GM23338 (cell line): ENCODE results near the gene CXCR1. TPM values are rescaled to one million over a fixed set of nuclear protein-coding genes. Genes with fewer than 3 reads are reported as not detected.
"Not testable (repeated sequence)": the region's sequence is repeated elsewhere in the genome, so short reads cannot be mapped to it uniquely, and the experiment has no call there.

ENCODE experiments used
- ATAC-seq: fragments of 200-7000 bp; cut with Tn5 transposase; 3 replicates; pipeline ENCODE4 v1.9.1; 2020
- DNase-seq: peaks from one replicate; pipeline ENCODE4 v3.0.0-alpha.2; 2015; ENCODE audit warnings: low spot score
- H2AFZ ChIP-seq: fragments of 200-600 bp; sonication (generic); 2 replicates; pipeline ENCODE4 v1.8.0; 2016; ENCODE audit warnings: antibody characterized with exemption, mild to moderate bottlenecking, moderate library complexity
- H3F3A ChIP-seq: fragments of 200-600 bp; sonication (generic); replicated peaks from 2 replicates; pipeline ENCODE4 v1.8.0; 2017; ENCODE audit warnings: antibody characterized with exemption, mixed run types, low read depth
- H3K27ac ChIP-seq: fragments of 200-600 bp; sonication (generic); 2 replicates; pipeline ENCODE4 v1.6.1; 2016; ENCODE audit warnings: low read depth
- H3K27me3 ChIP-seq: fragments of 200-600 bp; sonication (generic); 2 replicates; pipeline ENCODE4 v1.8.0; 2016; ENCODE audit warnings: mild to moderate bottlenecking, mixed run types, moderate library complexity; ENCODE audit not compliant: insufficient read depth
- H3K36me3 ChIP-seq: fragments of 200-600 bp; sonication (generic); 2 replicates; pipeline ENCODE4 v1.8.0; 2016; ENCODE audit warnings: mild to moderate bottlenecking; ENCODE audit not compliant: insufficient read depth
- H3K4me1 ChIP-seq: fragments of 200-600 bp; sonication (generic); 2 replicates; pipeline ENCODE4 v1.8.0; 2016; ENCODE audit warnings: mild to moderate bottlenecking, moderate library complexity; ENCODE audit not compliant: insufficient read depth
- H3K4me2 ChIP-seq: fragments of 200-600 bp; sonication (generic); 2 replicates; pipeline ENCODE4 v1.7.1; 2017; ENCODE audit warnings: mixed run types
- H3K4me3 ChIP-seq: fragments of 200-600 bp; sonication (generic); 2 replicates; pipeline ENCODE4 v1.6.1; 2016; ENCODE audit warnings: mixed run types
- H3K79me2 ChIP-seq: fragments of 200-600 bp; sonication (generic); replicated peaks from 2 replicates; pipeline ENCODE4 v1.8.0; 2017; ENCODE audit warnings: mild to moderate bottlenecking; ENCODE audit not compliant: insufficient read depth
- H3K9me2 ChIP-seq: fragments of 200-600 bp; sonication (generic); 2 replicates; pipeline ENCODE4 v1.8.0; 2017; ENCODE audit not compliant: insufficient read depth
- H4K20me1 ChIP-seq: fragments of 200-600 bp; sonication (generic); replicated peaks from 2 replicates; pipeline ENCODE4 v1.8.0; 2017; ENCODE audit warnings: mild to moderate bottlenecking; ENCODE audit not compliant: insufficient read depth
- H3K27ac Mint-ChIP-seq: 2 replicates; pipeline ENCODE4 v1.8.0; 2020; ENCODE audit warnings: inconsistent platforms, mild to moderate bottlenecking, moderate library complexity, mixed read lengths
- H3K27me3 Mint-ChIP-seq: 3 replicates; pipeline ENCODE4 v1.8.0; 2022; ENCODE audit warnings: low read depth, mild to moderate bottlenecking, moderate library complexity, mixed read lengths, inconsistent platforms; ENCODE audit not compliant: insufficient read depth, poor library complexity
- H3K36me3 Mint-ChIP-seq: 3 replicates; pipeline ENCODE4 v1.8.0; 2021; ENCODE audit warnings: low read depth, mild to moderate bottlenecking, inconsistent platforms, moderate library complexity, mixed read lengths
- H3K4me1 Mint-ChIP-seq: 3 replicates; pipeline ENCODE4 v1.8.0; 2020; ENCODE audit warnings: mild to moderate bottlenecking, inconsistent platforms, mixed read lengths
- H3K4me3 Mint-ChIP-seq: 3 replicates; pipeline ENCODE4 v1.8.0; 2021; ENCODE audit warnings: moderate library complexity, mild to moderate bottlenecking, inconsistent platforms, mixed read lengths
- H3K9me3 Mint-ChIP-seq: 3 replicates; pipeline ENCODE4 v1.8.0; 2020; ENCODE audit warnings: moderate library complexity, mild to moderate bottlenecking, inconsistent platforms, mixed read lengths
- ETS1 ChIP-seq: IDR thresholded peaks from 2 replicates; pipeline ENCODE4 v1.6.1; 2016; ENCODE audit warnings: antibody characterized with exemption
- EZH2phosphoT487 ChIP-seq: fragments of 200-600 bp; sonication (generic); IDR thresholded peaks from one replicate; pipeline ENCODE4 v1.8.1; 2018; ENCODE audit warnings: antibody characterized with exemption; ENCODE audit not compliant: unreplicated experiment
- JUNB ChIP-seq: IDR thresholded peaks from one replicate; pipeline ENCODE4 v1.6.1; 2016; ENCODE audit warnings: antibody characterized with exemption; ENCODE audit not compliant: unreplicated experiment
- NANOG ChIP-seq: IDR thresholded peaks from 2 replicates; pipeline ENCODE4 v1.6.1; 2016; ENCODE audit warnings: antibody characterized with exemption, borderline replicate concordance
- ZNF462 ChIP-seq: fragments of 250-450 bp; sonication (Bioruptor Pico); IDR thresholded peaks from 2 replicates; pipeline ENCODE4 v1.5.0; 2020; ENCODE audit warnings: mild to moderate bottlenecking, moderate library complexity
- polyA plus RNA-seq: library from polyadenylated mRNA; unstranded; fragments of >200 nt; fragmentation: Nextera tagmentation; extraction: Ambion mirVana; gene quantifications from 2 replicates; pipeline ENCODE4 v1.2.1, GENCODE V29; 2016
- total RNA-seq: library from RNA; depleted of rRNA; stranded (reverse); fragments of >200 nt; shearing (Covaris generic); gene quantifications from 2 replicates; pipeline ENCODE4 v1.2.3, GENCODE V29; 2014

The CXCR1 gene
- total and polyA plus RNA-seq, 2 experiments from 2014 or later, result not detected

GRCh38 chr2:218172845-218173244, 6.1 kb upstream of the CXCR1 start:
- Mint-ChIP-seq H3K27ac (no peak overlapping the region), H3K4me1 (peaks cover 11% of the 10 kb centered on the region)
- TF ChIP-seq NANOG (no peak), ZNF462 (no peak), JUNB (no peak), ETS1 (no peak), EZH2phosphoT487 (no peak)

GRCh38 chr2:218171744-218172143, 5.0 kb upstream of the CXCR1 start:
- not testable (repeated sequence) for H3K36me3 ChIP-seq, DNase-seq, H3K27me3 ChIP-seq, H3K27me3 Mint-ChIP-seq, ATAC-seq, H4K20me1 ChIP-seq, H3K9me3 Mint-ChIP-seq, H3K36me3 Mint-ChIP-seq, H3K27ac ChIP-seq, H3K79me2 ChIP-seq, H3F3A ChIP-seq, H2AFZ ChIP-seq, H3K4me2 ChIP-seq, H3K4me3 ChIP-seq, H3K4me3 Mint-ChIP-seq, H3K27ac Mint-ChIP-seq
- peaks cover 10% of the 10 kb centered on the region for H3K4me1 ChIP-seq
- H3K4me1 Mint-ChIP-seq, result peaks cover 13% of the 10 kb centered on the region
- H3K9me2 ChIP-seq, result peaks cover 10% of the 10 kb centered on the region; the same call in 1 of the 2 replicates

More at GRCh38 chr2:218172845-218173244, 6.1 kb upstream of the CXCR1 start:
- H3K36me3 ChIP-seq, result no peaks in the 10 kb centered on the region
- H3K27me3 ChIP-seq, result no peaks in the 10 kb centered on the region
- peaks cover 3% of the 10 kb centered on the region for H3K27me3 Mint-ChIP-seq
- H3K27ac ChIP-seq, result no peak overlapping the region
- no peaks in the 10 kb centered on the region for H4K20me1 ChIP-seq
- H3K36me3 Mint-ChIP-seq, result no peaks in the 10 kb centered on the region
- DNase-seq (no peak), ATAC-seq (no peak)
- no peaks in the 10 kb centered on the region for H3K79me2 ChIP-seq
- no peaks in the 10 kb centered on the region for H3F3A ChIP-seq
- H3K4me1 ChIP-seq, result peaks cover 9% of the 10 kb centered on the region
- H2AFZ ChIP-seq, result no peak overlapping the region
- H3K4me3 ChIP-seq, result no peak overlapping the region
- H3K9me3 Mint-ChIP-seq, result no peaks in the 10 kb centered on the region
- no peak overlapping the region for H3K4me2 ChIP-seq
- H3K9me2 ChIP-seq, result peaks cover 4% of the 10 kb centered on the region; the same call in 1 of the 2 replicates
- H3K4me3 Mint-ChIP-seq, result no peak overlapping the region
